Thyroid gland (tissue), 4 donors: Measurements from ENCODE around the gene TMEM209.

ENCODE experiments used
- POLR2A ChIP-seq, 2 donors: fragments of 450-650 bp; IDR thresholded peaks; one replicate each; pipeline ENCODE4 v1.6.1; 2017; ENCODE audit warnings: antibody characterized with exemption in 2 of 2, mild to moderate bottlenecking in 2 of 2, moderate library complexity in 1 of 2
- TF ChIP-seq, protein P1 (sequence below), 6 experiments: fragments of 200-600 bp in 3 of 6; fragments of 450-650 bp in 3 of 6; sonication (generic) in 3 of 6; IDR thresholded peaks; one replicate each; pipeline ENCODE4 v1.5.1; 2016 to 2019; ENCODE audit warnings: antibody characterized with exemption in 6 of 6, mild to moderate bottlenecking in 2 of 6, inconsistent platforms in 1 of 6, moderate library complexity in 1 of 6

DNA sequence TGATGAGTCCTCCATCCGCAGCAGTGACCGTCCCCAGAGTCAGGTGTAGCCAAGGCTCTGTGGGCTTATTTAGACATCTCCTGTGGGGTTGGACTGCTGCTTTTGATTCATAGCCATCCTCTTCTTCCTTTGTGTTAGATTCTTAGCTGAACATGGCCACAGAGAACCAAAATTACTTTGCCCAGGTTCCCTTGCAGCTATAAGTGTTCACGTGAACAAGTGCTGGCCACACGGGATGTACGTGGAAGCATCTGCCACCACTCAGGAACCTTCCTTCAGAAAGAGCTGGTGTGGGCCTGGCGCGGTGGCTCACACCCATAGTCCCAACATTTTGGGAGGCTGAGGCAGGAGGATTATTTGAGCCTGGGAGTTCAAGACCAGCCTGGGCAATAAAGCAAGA, 49.1 kb downstream of the TMEM209 start:
- TF ChIP-seq, protein P1, sequence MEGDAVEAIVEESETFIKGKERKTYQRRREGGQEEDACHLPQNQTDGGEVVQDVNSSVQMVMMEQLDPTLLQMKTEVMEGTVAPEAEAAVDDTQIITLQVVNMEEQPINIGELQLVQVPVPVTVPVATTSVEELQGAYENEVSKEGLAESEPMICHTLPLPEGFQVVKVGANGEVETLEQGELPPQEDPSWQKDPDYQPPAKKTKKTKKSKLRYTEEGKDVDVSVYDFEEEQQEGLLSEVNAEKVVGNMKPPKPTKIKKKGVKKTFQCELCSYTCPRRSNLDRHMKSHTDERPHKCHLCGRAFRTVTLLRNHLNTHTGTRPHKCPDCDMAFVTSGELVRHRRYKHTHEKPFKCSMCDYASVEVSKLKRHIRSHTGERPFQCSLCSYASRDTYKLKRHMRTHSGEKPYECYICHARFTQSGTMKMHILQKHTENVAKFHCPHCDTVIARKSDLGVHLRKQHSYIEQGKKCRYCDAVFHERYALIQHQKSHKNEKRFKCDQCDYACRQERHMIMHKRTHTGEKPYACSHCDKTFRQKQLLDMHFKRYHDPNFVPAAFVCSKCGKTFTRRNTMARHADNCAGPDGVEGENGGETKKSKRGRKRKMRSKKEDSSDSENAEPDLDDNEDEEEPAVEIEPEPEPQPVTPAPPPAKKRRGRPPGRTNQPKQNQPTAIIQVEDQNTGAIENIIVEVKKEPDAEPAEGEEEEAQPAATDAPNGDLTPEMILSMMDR (IDR thresholded peaks at IDR 0.05): no peak
- TF ChIP-seq POLR2A (IDR thresholded peaks at IDR 0.05): no peak
